CD4-positive, alpha-beta T cell treated with Interleukin-15 for 4 hours (primary cell): ENCODE measurements around the gene SHKBP1.
"Not testable (repeated sequence)": the region's sequence is repeated elsewhere in the genome, so short reads cannot be mapped to it uniquely, and the experiment has no call there.

Experiments used
- DNase-seq: peaks from one replicate; pipeline ENCODE4 v3.0.0-alpha.2; 2020; ENCODE audit warnings: low spot score

The SHKBP1 gene

GRCh38 chr19:40616178-40616577 lies 39.5 kb downstream of the SHKBP1 start:
- DNase-seq = no peak

GRCh38 chr19:40616941-40617340 lies 40.3 kb downstream of the SHKBP1 start:
- no peak for DNase-seq

- DNase-seq = no peak
These were observed 41.3 kb downstream of the SHKBP1 start for GRCh38 chr19:40617961-40618360.

- DNase-seq = no peak
These were observed 42.9 kb downstream of the SHKBP1 start for GRCh38 chr19:40619333-40620160.

GRCh38 chr19:40620161-40620485 lies 43.5 kb downstream of the SHKBP1 start:
- no peak for DNase-seq

- DNase-seq = no peak
These were observed 44.6 kb downstream of the SHKBP1 start for GRCh38 chr19:40621283-40621682.

- DNase-seq = no peak
These were observed 45.5 kb downstream of the SHKBP1 start for GRCh38 chr19:40621966-40622772.

GRCh38 chr19:40622773-40623075 lies 46.1 kb downstream of the SHKBP1 start:
- no peak for DNase-seq

GRCh38 chr19:40623403-40624251 lies 47.0 kb downstream of the SHKBP1 start:
- no peak for DNase-seq

- DNase-seq = not testable (repeated sequence)
These were observed 47.9 kb downstream of the SHKBP1 start for GRCh38 chr19:40624369-40625153.

GRCh38 chr19:40625406-40626120 lies 48.9 kb downstream of the SHKBP1 start:
- DNase-seq = no peak

GRCh38 chr19:40626918-40627317 lies 50.2 kb downstream of the SHKBP1 start:
- DNase-seq = no peak

GRCh38 chr19:40627486-40628279 lies 51.0 kb downstream of the SHKBP1 start:
- no peak for DNase-seq

- DNase-seq = no peak
These were observed 52.7 kb downstream of the SHKBP1 start for GRCh38 chr19:40629346-40629745.

GRCh38 chr19:40630571-40631160 lies 54.0 kb downstream of the SHKBP1 start:
- no peak for DNase-seq

GRCh38 chr19:40632311-40633036 lies 55.8 kb downstream of the SHKBP1 start:
- no peak for DNase-seq

- no peak for DNase-seq
These were observed 56.5 kb downstream of the SHKBP1 start for GRCh38 chr19:40633207-40633606.

GRCh38 chr19:40638327-40638726 lies 61.7 kb downstream of the SHKBP1 start:
- DNase-seq = no peak

- DNase-seq = no peak
These were observed 62.9 kb downstream of the SHKBP1 start for GRCh38 chr19:40639638-40639982.
